Epithelial cell of proximal tubule (primary cell): ENCODE data around the gene SMAD3. TPM values are rescaled to one million over a fixed set of nuclear protein-coding genes. Genes with fewer than 3 reads are reported as not detected.

Experiments
- DNase-seq: peaks from one replicate; pipeline ENCODE4 v3.0.0-alpha.2; 2011; ENCODE audit warnings: low read depth
- H3K4me3 ChIP-seq: 2 replicates; pipeline ENCODE4 v1.5.1; 2011; ENCODE audit warnings: low read depth, mild to moderate bottlenecking, low read length
- total RNA-seq: library from RNA; depleted of rRNA; stranded (reverse); fragments of >200 nt; gene quantifications from 2 replicates; pipeline ENCODE4 v1.2.3, GENCODE V29; 2015
- TF ChIP-seq, protein P1 (sequence below): conservative IDR thresholded peaks from 2 replicates; pipeline ENCODE4 v1.5.1; 2012; ENCODE audit warnings: low read depth, mild to moderate bottlenecking, low read length

Gene SMAD3
- total RNA-seq, 1 donor from 2014 or later, result 97.4 TPM

DNA sequence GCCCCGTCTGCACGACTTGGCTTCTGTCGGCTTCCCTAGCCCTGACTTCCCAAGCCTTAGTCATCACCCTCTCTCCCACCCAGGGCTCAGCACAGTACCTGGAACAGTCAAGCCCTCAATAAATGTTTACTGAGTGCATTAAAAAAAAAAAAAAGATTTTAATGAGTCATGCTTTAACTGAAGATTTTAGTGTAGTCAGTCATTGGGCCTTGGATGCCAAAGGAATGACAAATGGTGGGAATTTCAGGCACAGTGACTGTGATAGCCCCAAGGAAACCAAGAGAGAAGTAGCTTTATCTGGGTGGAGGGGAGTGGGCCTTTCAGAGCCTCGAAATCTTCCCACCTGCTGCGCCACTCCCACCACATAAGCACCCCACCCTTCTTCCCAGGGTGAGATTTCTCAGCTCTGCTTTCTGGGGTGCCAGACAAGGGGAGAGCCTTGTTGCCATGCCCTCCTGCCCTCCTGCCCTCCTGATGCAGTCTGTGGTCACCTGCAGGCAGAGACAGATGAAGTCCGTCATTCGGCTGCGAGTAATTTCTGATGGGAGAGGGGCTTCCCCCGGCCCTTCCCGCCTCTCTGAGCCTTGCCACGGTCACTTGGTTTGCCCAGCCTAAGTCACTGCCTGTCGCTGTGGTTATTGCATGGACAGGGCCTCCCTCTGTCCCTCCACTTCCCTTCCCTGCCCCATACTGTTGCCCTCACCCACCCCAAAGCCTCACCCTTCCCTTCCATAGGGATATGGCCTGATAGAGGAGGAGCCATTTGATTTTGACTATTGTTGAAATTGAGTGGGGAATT is 41.8 kb downstream of the SMAD3 start:
- H3K4me3 ChIP-seq, result no peak overlapping the region
- TF ChIP-seq, protein P1, sequence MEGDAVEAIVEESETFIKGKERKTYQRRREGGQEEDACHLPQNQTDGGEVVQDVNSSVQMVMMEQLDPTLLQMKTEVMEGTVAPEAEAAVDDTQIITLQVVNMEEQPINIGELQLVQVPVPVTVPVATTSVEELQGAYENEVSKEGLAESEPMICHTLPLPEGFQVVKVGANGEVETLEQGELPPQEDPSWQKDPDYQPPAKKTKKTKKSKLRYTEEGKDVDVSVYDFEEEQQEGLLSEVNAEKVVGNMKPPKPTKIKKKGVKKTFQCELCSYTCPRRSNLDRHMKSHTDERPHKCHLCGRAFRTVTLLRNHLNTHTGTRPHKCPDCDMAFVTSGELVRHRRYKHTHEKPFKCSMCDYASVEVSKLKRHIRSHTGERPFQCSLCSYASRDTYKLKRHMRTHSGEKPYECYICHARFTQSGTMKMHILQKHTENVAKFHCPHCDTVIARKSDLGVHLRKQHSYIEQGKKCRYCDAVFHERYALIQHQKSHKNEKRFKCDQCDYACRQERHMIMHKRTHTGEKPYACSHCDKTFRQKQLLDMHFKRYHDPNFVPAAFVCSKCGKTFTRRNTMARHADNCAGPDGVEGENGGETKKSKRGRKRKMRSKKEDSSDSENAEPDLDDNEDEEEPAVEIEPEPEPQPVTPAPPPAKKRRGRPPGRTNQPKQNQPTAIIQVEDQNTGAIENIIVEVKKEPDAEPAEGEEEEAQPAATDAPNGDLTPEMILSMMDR, result no peak
- DNase-seq, result peak; percentile 97

DNA sequence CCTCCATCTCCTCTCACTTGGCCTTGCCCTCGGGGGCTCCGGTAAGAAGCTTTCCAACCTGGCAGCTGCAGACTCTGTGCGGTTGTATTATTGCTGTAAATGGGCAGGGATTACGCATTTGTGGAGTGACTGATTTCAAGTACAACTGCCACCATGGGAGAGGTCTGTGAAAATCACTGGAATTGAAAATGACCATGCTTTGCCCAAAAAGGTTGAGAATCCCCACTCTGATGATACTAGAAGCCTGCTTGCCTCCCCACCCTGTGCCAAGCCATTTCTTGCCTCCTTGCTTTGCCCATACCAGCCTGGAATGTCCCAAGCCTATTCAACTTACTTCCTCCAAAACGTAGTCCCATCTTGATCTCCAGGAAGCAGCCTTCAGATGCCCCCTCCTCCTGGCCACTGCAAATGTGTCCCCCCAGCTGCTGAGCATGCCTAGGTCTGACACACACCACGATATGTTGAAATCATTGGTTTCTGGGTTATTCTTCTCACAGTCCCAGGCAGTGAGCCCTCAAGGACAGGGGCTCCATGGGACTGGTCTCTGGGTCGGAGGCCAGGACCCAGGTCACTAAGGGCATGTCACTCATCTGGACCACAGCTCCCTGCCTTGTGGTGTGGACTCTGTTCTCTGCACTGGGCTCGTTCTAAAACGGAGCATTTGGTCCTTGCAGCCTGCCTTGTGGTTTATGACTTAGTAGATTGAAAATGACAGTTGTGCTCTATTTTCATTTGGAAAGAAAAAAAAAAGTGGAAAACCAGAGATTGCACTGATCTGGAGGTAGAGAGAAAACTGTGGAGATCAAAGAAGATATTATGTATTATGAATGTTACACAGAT is 42.9 kb downstream of the SMAD3 start:
- H3K4me3 ChIP-seq, result no peak overlapping the region
- TF ChIP-seq, protein P1, result no peak
- DNase-seq, result no peak

DNA sequence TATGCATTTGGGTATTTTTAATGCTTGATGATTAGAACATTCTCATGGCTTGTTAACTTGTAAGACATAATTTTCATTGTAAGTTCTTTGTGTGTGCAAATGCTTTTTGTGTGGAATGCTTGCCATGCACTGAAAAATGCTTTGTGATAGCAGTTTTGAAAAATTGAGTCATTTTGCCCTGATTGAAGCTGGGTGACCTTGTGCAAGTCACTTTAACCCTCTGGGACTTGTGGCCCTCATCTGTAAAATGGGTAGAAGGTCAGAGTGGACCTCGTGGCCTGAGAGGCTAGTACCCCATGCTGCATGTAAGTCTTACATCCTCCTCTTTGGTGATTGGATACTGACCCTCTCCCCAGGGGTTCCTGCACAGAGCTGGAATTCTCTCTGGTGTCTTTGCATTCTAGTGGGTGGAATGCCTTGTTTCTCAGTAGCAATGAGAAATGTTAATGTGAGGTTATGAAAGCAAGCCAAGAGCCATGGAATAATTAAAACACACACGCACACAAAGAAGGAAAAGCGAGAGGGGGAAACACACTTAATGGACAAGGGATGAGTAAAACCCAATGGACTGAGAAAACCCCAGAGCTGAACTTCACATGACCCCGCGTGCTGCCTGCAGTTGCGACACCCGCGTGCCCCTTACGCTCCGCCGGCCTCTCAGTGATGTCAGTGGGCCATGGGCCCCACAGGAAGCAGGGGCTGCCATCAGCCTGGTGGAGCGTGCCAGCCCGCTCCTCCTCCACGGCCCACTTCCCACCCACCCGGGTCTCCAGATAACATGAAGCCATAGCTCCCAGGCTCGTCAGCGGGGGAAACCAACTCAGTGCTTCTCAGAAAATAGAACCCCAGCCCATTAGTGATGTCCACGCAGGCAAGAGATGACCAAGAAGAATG is 44.0 kb downstream of the SMAD3 start:
- peak overlapping the region; percentile 14 for H3K4me3 ChIP-seq
- TF ChIP-seq, protein P1, result no peak
- peak; percentile 100 for DNase-seq

DNA sequence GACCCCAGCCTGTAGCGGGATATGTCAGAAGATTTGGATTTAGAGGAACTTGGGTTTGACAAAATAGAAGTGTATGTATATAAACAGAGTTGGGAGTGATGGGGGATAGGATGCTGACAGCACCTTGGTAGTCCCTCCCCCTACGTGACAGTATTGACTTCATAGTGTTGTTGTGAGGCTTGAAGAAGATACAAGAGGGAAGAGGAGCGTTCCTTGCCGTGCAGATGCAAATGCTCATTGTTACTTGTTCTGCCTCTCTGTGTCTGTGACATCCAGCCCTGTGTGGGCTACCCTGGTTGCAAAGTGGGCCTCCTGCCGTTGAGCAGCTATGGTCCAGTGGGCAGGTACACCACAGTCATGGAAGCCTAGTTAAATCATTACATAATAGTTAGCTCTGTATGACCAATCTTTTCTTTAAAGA is 45.0 kb downstream of the SMAD3 start:
- H3K4me3 ChIP-seq, result peak overlapping the region; percentile 14
- DNase-seq, result no peak

DNA sequence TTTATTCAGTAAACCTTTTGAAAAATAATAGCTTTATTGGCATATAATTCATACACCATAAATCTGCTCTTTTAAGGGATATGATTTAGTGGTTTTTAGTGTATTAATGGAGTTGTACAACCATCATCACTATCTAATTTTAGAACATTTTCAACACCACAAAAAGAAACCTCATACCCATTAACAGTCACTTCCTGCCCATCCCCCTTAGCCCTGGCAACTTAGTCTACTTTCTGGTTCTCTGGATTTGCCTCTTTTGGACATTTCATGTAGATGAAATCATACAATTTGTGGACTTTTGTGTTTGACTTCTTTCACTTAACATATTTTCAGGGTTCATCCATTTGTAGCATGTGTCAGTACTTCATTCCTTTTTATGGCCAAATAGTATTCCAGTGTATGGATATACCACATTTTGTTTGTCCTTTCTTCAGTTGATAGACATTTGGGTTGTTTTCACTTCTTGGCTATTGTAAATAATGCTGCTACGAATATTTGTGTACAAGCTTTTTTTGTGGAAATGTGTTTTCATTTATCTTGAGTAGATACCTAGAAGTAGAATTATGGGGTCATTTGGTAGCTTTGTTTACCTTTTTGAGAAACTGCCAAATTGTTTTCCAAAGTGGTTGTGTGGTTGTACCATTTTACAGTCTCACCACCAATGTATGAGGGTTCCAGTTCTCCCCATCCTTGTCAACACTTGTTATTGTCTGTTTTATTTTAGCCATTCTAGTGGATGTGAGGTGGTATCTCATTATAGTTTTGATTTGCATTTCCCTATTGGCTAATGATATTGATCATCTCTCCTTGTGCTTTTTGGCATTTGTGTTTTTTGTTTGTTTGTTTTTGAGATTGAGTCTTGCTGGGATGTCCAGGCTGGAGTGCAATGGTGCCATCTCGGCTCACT is 45.8 kb downstream of the SMAD3 start:
- TF ChIP-seq, protein P1, result no peak
- DNase-seq, result no peak
- no peak overlapping the region for H3K4me3 ChIP-seq

More for the DNA sequence above, 45.0 kb downstream of the SMAD3 start:
- TF ChIP-seq, protein P1, result no peak

DNA sequence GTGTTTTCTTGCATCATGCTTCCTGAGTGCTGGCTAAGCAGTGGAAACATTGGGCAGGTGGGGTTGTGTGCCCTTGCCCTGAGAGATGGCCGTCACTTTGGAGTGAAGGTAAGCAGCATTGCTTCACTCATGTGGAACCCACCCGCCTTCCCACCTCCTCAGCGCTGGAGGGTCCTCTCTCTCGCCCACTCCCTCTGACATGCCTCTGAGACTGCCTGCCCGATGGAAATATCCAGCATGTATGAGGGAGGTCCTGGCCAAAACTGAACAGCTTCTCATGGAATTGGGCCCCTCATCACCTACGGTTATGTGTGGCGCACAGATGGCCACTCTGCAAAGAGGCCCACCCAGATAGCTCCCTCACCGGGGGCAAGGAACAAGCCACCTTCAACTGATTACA is 48.6 kb downstream of the SMAD3 start:
- H3K4me3 ChIP-seq, result no peak overlapping the region
- TF ChIP-seq, protein P1, result no peak
- DNase-seq, result no peak
